Brain microvascular endothelial cell (primary cell): ENCODE data around the gene ETF1.

Experiments used
- DNase-seq: peaks from one replicate; pipeline ENCODE4 v3.0.0-alpha.2; 2020
- H3K27ac ChIP-seq: fragments of 250-450 bp; sonication (Bioruptor Pico); 2 replicates; pipeline ENCODE4 v1.5.1; 2020; ENCODE audit warnings: mild to moderate bottlenecking, moderate library complexity
- H3K27me3 ChIP-seq: fragments of 250-450 bp; sonication (Bioruptor Pico); replicated peaks from 2 replicates; pipeline ENCODE4 v1.5.1; 2020; ENCODE audit warnings: mild to moderate bottlenecking
- H3K36me3 ChIP-seq: fragments of 250-450 bp; sonication (Bioruptor Pico); replicated peaks from 2 replicates; pipeline ENCODE4 v1.5.1; 2020; ENCODE audit warnings: mild to moderate bottlenecking
- H3K4me3 ChIP-seq: 2 replicates; pipeline ENCODE4 v1.5.1; 2011; ENCODE audit warnings: low read depth, mild to moderate bottlenecking, control low read depth, low read length, moderate library complexity
- in situ Hi-C: cut with HindIII; loops from 2 replicates; pipeline ENCODE4 v1.10.0; 2017; ENCODE audit warnings: low sequenced_read_pairs, low pct_ligation_motif_present
- TF ChIP-seq, protein P1 (sequence below): IDR thresholded peaks from 2 replicates; pipeline ENCODE4 v1.5.1; 2011; ENCODE audit warnings: low read depth, mild to moderate bottlenecking, moderate library complexity, low read length, control low read depth, inconsistent platforms; ENCODE audit errors: missing control alignments

ETF1 gene

DNA sequence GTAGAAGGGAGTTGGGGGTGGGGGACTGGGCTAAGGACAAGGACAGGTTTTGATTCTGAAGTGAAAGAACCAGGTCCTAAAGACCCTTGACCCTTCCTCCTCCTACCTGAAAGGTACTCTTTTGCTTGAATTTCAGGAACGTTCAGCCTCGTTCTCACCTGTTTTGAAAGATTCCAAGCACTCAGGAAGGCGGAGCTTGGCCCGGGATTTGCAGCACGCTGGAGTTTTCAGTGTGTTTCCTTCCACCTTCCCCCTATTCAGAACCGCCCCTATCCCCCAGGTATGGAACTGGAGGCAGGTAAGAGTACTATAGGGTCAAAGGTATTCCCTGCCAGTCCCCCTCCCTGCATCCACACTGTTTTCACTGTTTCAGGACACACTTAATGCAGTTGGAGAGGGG lies 70.7 kb downstream of the ETF1 start:
- Histone ChIP-seq H3K4me3 (no peak overlapping the region), H3K36me3 (peaks cover 9% of the 10 kb centered on the region), H3K27me3 (no peaks in the 10 kb centered on the region), H3K27ac (no peak overlapping the region)
- DNase-seq, result no peak
- TF ChIP-seq, protein P1, sequence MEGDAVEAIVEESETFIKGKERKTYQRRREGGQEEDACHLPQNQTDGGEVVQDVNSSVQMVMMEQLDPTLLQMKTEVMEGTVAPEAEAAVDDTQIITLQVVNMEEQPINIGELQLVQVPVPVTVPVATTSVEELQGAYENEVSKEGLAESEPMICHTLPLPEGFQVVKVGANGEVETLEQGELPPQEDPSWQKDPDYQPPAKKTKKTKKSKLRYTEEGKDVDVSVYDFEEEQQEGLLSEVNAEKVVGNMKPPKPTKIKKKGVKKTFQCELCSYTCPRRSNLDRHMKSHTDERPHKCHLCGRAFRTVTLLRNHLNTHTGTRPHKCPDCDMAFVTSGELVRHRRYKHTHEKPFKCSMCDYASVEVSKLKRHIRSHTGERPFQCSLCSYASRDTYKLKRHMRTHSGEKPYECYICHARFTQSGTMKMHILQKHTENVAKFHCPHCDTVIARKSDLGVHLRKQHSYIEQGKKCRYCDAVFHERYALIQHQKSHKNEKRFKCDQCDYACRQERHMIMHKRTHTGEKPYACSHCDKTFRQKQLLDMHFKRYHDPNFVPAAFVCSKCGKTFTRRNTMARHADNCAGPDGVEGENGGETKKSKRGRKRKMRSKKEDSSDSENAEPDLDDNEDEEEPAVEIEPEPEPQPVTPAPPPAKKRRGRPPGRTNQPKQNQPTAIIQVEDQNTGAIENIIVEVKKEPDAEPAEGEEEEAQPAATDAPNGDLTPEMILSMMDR, result no peak
- in situ Hi-C loops, result no loop called here

DNA sequence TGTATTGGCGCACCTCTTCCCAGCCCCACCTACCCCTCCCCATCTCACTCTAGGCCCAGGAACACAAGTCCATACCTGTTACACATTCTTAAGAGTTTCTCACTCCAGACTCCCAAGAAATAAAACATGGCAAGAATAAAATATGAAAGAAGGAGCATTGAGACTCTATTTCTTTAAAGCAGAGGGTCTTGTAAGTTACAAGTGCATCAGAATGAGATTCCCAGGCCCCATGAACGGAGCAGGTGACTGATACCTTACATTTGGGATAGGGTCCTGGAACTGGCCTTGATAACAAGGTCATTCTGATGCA lies 72.0 kb downstream of the ETF1 start:
- in situ Hi-C loops, result no loop called here
- TF ChIP-seq, protein P1, result no peak
- no peak overlapping the region for H3K4me3 ChIP-seq

DNA sequence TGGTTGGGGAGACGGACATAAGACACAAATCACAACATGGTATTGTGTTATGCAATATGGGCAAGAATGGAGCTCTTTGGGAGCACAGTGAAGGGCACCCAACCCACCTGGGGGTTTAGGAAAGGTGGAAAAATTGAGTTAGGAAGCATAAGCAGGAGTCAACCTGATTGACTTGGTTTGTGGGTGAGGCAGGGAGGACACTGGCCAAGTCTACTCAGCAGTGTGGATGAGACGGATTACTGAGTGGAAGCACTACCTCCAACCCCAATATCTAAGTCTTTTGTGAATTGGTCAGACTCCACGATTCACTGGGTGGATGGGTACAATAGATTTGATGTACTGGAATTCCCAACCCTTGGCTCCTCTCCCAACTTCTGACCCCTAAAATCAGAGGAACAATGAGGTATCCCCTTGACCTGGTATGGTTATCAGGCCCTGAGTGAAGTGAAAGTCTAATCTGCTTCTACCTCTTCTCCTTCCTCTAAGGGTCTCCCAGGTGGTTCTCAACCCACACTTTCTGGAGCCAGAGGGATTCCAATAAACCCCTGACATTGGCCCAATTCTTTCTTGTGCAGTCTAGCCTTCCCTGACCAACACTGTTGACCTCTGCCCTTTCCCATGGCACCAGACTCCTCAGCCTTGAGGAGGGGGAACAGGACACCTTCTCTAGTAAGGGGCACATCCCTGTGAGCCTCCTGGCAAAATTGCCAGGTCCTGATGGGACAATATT lies 72.5 kb downstream of the ETF1 start:
- peak; percentile 80 for DNase-seq
- Histone ChIP-seq H3K4me3 (no peak overlapping the region), H3K27ac (no peak overlapping the region), H3K27me3 (no peaks in the 10 kb centered on the region), H3K36me3 (peaks cover 19% of the 10 kb centered on the region)
- in situ Hi-C loops, result no loop called here
- TF ChIP-seq, protein P1, result no peak

More for the DNA sequence above, 72.0 kb downstream of the ETF1 start:
- peaks cover 19% of the 10 kb centered on the region for H3K36me3 ChIP-seq
- no peak overlapping the region for H3K27ac ChIP-seq
- H3K27me3 ChIP-seq, result no peaks in the 10 kb centered on the region
- DNase-seq, result no peak

DNA sequence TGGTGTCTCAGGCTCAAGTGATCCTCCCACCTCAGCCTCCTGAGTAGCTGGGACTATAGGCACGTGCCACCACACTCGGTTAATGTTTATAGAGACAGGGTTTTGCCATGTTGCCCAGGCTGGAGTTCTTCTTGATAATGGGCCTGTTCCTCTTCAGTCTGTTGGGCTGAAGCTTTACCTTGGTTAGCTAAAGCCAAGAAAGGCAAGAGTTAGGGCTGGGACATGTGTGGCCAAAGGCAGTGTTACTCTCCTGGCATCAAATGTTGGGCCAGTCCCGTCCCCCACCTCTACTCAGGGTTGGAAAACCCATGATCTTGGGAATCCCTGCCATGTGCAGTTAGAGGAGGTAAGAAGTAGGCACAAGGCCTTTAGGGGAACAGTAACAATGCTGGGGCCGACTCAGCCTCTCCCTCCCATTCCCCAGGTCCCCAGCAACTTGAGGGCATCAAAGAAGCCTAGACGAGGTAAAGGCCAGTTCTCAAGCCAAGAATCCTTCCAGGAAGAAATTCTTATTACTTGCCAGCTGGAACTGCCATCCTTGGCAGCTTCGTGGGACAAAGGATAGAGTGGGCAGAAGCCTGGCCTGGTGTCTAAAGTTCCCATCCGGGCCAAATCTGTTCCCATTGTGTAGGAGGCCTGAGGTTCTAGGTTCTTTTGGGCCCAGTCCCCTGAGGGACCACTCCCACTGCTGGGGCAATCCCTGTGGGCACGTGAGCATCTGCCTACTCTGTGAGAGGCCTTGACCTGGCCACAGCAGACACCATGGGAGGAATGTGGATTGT lies 73.3 kb downstream of the ETF1 start:
- TF ChIP-seq, protein P1, result no peak
- Histone ChIP-seq H3K36me3 (peaks cover 19% of the 10 kb centered on the region), H3K27me3 (no peaks in the 10 kb centered on the region), H3K27ac (no peak overlapping the region), H3K4me3 (no peak overlapping the region)
- in situ Hi-C loops, result no loop called here
- peak; percentile 52 for DNase-seq

DNA sequence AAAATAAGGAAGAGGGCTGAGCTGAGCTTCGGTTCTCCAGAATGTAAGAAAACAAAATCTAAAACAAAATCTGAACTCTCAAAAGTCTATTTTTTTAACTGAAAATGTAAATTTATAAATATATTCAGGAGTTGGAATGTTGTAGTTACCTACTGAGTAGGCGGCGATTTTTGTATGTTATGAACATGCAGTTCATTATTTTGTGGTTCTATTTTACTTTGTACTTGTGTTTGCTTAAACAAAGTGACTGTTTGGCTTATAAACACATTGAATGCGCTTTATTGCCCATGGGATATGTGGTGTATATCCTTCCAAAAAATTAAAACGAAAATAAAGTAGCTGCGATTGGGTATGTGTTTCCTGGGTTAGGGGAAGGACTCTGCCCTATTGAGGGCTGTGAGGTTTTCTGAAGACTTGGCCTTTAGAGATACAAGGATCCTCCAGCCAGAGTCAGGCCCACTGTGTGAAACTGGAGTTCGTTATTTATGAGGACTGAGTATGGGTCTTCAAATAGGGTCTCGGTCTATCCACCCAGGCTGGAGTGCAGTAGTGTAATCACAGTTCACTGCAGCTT lies 74.0 kb downstream of the ETF1 start:
- Histone ChIP-seq H3K27ac (no peak overlapping the region), H3K4me3 (no peak overlapping the region), H3K36me3 (peaks cover 19% of the 10 kb centered on the region), H3K27me3 (no peaks in the 10 kb centered on the region)
- TF ChIP-seq, protein P1, result no peak
- DNase-seq, result no peak
- in situ Hi-C loops, result no loop called here
